ENCODE data around the gene PLEKHS1. TPM values are rescaled to one million over a fixed set of nuclear protein-coding genes. Genes with fewer than 3 reads are reported as not detected.

PLEKHS1 gene
- polyA plus RNA-seq: 62.4 TPM
- long read RNA-seq, donor 1: 0 reads
- long read RNA-seq, donor 2: 0 reads
- long read RNA-seq, donor 3: 0 reads
- long read RNA-seq, donor 4: 0 reads
- long read RNA-seq, donor 5: 0 reads
- long read RNA-seq, donor 6: 0 reads
- long read RNA-seq, donor 7: 0 reads
- long read RNA-seq, donor 8: 0 reads
- long read RNA-seq, donor 9, partial matches to known transcripts: 15 of 16 reads
- long read RNA-seq, donor 9, other reads (novel, unspliced or antisense): 0 of 16 reads
- long read RNA-seq, donor 10: 0 reads
- long read RNA-seq, donor 11, partial matches to known transcripts: 0 of 1 reads
- long read RNA-seq, donor 11, other reads (novel, unspliced or antisense): 0 of 1 reads

- peaks cover 39% of the 10 kb centered on the region for H3K4me1 ChIP-seq (ENCODE audit: control insufficient read depth, insufficient read depth, low read length)
- H3K27ac ChIP-seq (ENCODE audit: low read length): peak within 1 kb of the TSS; percentile 82
- H3K4me3 ChIP-seq (ENCODE audit: low read length): peak within 1 kb of the TSS; percentile 30
- H3K36me3 ChIP-seq (ENCODE audit: control insufficient read depth, insufficient read depth, low read length): peaks cover 2% of the 10 kb centered on the region
- WGBS (ENCODE audit: insufficient coverage, low lambda C conversion rate): no CpG with 5 or more reads among the region's 3 CpGs
- peak in 1 of 2 donors; percentile 88 for DNase-seq
- H3K27me3 ChIP-seq (ENCODE audit: control insufficient read depth, insufficient read depth, low read length): no peaks in the 10 kb centered on the region
- H3K9me3 ChIP-seq (ENCODE audit: control insufficient read depth, low read depth, low read length): no peaks in the 10 kb centered on the region
Observed at GRCh38 chr10:113751181-113751732, at the start of gene PLEKHS1. Gene PLEKHS1 (plus strand): TSS chr10:113751682. CDS start chr10:113755278, 3,596 bp downstream.

- Histone ChIP-seq H3K36me3 (ENCODE audit: control insufficient read depth, insufficient read depth, low read length) (peaks cover 26% of the 10 kb centered on the region), H3K27me3 (ENCODE audit: control insufficient read depth, insufficient read depth, low read length) (no peaks in the 10 kb centered on the region), H3K9me3 (ENCODE audit: control insufficient read depth, low read depth, low read length) (no peaks in the 10 kb centered on the region), H3K4me3 (ENCODE audit: low read length) (no peak overlapping the region), H3K27ac (ENCODE audit: low read length) (no peak overlapping the region), H3K4me1 (ENCODE audit: control insufficient read depth, insufficient read depth, low read length) (peaks cover 8% of the 10 kb centered on the region)
- WGBS (ENCODE audit: insufficient coverage, low lambda C conversion rate): 0% methylated on average over 1 of the region's 6 CpGs
- peak; percentile 29 to 32 for DNase-seq
Observed at GRCh38 chr10:113704637-113705343, 46.7 kb upstream of the PLEKHS1 start.

DNA sequence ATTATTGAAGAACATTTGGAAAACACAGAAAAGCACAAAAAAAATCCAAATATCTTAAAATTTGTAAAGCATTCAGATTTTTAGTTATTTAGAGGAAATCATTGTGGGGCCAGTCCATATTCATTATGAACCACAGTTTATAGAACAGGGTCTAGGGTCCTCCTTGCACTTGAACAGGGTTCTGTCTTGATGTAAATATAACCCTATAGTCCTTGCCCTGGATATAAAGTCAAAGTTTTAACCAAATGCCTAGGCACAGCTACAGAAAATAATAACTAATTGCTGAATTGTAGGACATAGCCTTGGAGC lies 46.2 kb upstream of the PLEKHS1 start:
- H3K9me3 ChIP-seq (ENCODE audit: control insufficient read depth, low read depth, low read length): no peaks in the 10 kb centered on the region
- H3K27ac ChIP-seq (ENCODE audit: low read length): no peak overlapping the region
- no peak for DNase-seq
- no peak overlapping the region for H3K4me3 ChIP-seq (ENCODE audit: low read length)
- H3K4me1 ChIP-seq (ENCODE audit: control insufficient read depth, insufficient read depth, low read length): peaks cover 8% of the 10 kb centered on the region
- H3K27me3 ChIP-seq (ENCODE audit: control insufficient read depth, insufficient read depth, low read length): no peaks in the 10 kb centered on the region
- peaks cover 25% of the 10 kb centered on the region for H3K36me3 ChIP-seq (ENCODE audit: control insufficient read depth, insufficient read depth, low read length)

DNA sequence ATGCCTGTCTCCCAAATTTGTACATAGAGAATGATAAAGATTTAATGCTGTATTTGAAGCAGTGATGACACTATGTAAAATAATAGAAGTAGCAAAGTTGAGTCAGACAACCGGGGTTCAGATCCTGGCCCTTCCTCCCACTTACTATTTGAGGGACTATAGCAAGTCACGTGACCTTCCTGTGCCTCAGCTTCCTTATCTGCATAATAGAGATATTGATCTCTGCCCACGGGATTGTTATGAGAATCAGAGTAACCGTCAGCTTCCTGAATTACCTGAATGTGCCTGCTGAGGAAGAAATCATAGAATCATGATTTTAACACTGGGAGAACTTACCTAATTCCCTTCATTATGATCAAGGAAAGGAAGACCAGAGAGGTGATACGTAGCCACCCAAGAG lies 44.9 kb upstream of the PLEKHS1 start:
- DNase-seq: no peak
- Histone ChIP-seq H3K27me3 (ENCODE audit: control insufficient read depth, insufficient read depth, low read length) (no peaks in the 10 kb centered on the region), H3K36me3 (ENCODE audit: control insufficient read depth, insufficient read depth, low read length) (peaks cover 22% of the 10 kb centered on the region), H3K4me3 (ENCODE audit: low read length) (no peak overlapping the region), H3K27ac (ENCODE audit: low read length) (no peak overlapping the region), H3K9me3 (ENCODE audit: control insufficient read depth, low read depth, low read length) (no peaks in the 10 kb centered on the region), H3K4me1 (ENCODE audit: control insufficient read depth, insufficient read depth, low read length) (peaks cover 8% of the 10 kb centered on the region)
- no CpG with 5 or more reads among the region's 5 CpGs for WGBS (ENCODE audit: insufficient coverage, low lambda C conversion rate)

GRCh38 chr10:113708640-113709039 lies 42.8 kb upstream of the PLEKHS1 start:
- H3K4me1 ChIP-seq (ENCODE audit: control insufficient read depth, insufficient read depth, low read length): peaks cover 8% of the 10 kb centered on the region
- H3K4me3 ChIP-seq (ENCODE audit: low read length): no peak overlapping the region
- no peaks in the 10 kb centered on the region for H3K9me3 ChIP-seq (ENCODE audit: control insufficient read depth, low read depth, low read length)
- 73% methylated on average over 2 of the region's 6 CpGs for WGBS (ENCODE audit: insufficient coverage, low lambda C conversion rate)
- H3K27ac ChIP-seq (ENCODE audit: low read length): no peak overlapping the region
- H3K36me3 ChIP-seq (ENCODE audit: control insufficient read depth, insufficient read depth, low read length): peaks cover 20% of the 10 kb centered on the region
- no peak for DNase-seq
- H3K27me3 ChIP-seq (ENCODE audit: control insufficient read depth, insufficient read depth, low read length): no peaks in the 10 kb centered on the region

- Histone ChIP-seq H3K4me3 (ENCODE audit: low read length) (no peak overlapping the region), H3K9me3 (ENCODE audit: control insufficient read depth, low read depth, low read length) (no peaks in the 10 kb centered on the region), H3K4me1 (ENCODE audit: control insufficient read depth, insufficient read depth, low read length) (peaks cover 8% of the 10 kb centered on the region), H3K36me3 (ENCODE audit: control insufficient read depth, insufficient read depth, low read length) (peaks cover 18% of the 10 kb centered on the region), H3K27ac (ENCODE audit: low read length) (no peak overlapping the region), H3K27me3 (ENCODE audit: control insufficient read depth, insufficient read depth, low read length) (no peaks in the 10 kb centered on the region)
- WGBS (ENCODE audit: insufficient coverage, low lambda C conversion rate): 67% methylated on average over 2 of the region's 8 CpGs
- no peak for DNase-seq
Observed at GRCh38 chr10:113709221-113709838, 42.2 kb upstream of the PLEKHS1 start.

GRCh38 chr10:113711142-113711541 lies 40.3 kb upstream of the PLEKHS1 start:
- no peak for DNase-seq
- Histone ChIP-seq H3K36me3 (ENCODE audit: control insufficient read depth, insufficient read depth, low read length) (peaks cover 15% of the 10 kb centered on the region), H3K27ac (ENCODE audit: low read length) (no peak overlapping the region), H3K27me3 (ENCODE audit: control insufficient read depth, insufficient read depth, low read length) (no peaks in the 10 kb centered on the region), H3K9me3 (ENCODE audit: control insufficient read depth, low read depth, low read length) (no peaks in the 10 kb centered on the region), H3K4me3 (ENCODE audit: low read length) (no peak overlapping the region), H3K4me1 (ENCODE audit: control insufficient read depth, insufficient read depth, low read length) (no peaks in the 10 kb centered on the region)
- no CpG with 5 or more reads among the region's 2 CpGs for WGBS (ENCODE audit: insufficient coverage, low lambda C conversion rate)

DNA sequence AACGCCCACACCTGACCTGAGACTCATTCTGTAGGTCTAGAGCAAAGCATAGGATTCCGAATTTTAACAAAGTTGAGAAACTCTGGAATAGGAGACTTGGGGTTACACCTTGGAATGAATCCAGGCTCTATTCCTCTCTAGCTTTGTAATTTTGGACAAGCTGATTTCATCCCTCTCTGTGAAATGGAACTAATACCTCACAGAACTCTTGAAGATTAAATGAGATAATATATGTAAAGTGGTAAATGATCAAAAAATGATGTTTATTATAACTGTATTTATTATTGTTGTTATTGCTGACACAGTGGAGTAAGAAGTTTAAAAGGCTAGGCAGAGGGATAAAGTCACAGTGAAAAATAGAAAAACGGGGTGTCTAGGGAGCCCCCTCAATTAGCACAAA lies 39.5 kb upstream of the PLEKHS1 start:
- no peak overlapping the region for H3K4me3 ChIP-seq (ENCODE audit: low read length)
- H3K4me1 ChIP-seq (ENCODE audit: control insufficient read depth, insufficient read depth, low read length): no peaks in the 10 kb centered on the region
- DNase-seq: no peak
- H3K36me3 ChIP-seq (ENCODE audit: control insufficient read depth, insufficient read depth, low read length): peaks cover 16% of the 10 kb centered on the region
- H3K27me3 ChIP-seq (ENCODE audit: control insufficient read depth, insufficient read depth, low read length): no peaks in the 10 kb centered on the region
- WGBS (ENCODE audit: insufficient coverage, low lambda C conversion rate): 100% methylated on average over 1 of the region's 3 CpGs
- no peaks in the 10 kb centered on the region for H3K9me3 ChIP-seq (ENCODE audit: control insufficient read depth, low read depth, low read length)
- no peak overlapping the region for H3K27ac ChIP-seq (ENCODE audit: low read length)

DNA sequence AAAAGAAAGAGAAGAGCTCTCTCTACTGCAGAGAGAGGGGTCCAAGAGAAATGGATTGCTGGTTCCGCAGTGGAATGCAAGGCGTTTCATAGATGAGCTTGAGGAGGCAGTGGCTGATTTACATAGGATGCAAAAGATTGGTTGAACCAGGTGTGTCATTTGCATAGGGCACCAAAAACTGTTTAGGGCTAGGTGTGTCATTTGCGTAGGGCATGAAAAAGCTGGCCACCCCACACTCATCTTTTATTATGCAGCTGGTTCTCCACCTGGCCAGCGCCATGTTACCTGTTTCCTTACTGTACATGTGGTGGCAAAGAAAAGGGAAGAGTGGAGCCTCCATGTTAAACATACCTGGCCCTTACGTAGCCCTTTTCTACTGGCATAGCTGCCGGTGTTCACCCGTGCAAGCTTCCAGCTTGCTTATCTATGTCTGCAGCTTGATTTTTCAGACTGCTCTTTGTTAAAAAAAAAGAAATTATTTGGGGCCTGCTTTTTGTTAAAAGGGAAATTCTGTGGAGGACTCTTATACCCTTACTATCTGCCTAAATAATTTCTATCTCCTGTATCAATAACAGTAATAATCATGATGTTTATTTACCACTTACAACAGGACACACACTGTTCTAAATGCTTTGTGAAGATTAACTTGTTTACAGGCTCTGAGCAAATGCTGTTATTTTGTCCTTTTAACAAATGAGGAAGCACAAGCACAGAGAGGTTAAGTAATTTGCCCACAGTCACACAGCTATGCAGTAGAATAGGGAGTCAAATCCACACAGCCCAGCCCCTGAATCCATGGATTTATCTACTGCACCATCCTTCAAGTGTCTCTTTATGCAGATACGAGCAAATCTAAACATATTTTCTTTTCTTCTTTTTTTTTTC lies 38.5 kb upstream of the PLEKHS1 start:
- WGBS (ENCODE audit: insufficient coverage, low lambda C conversion rate): 83% methylated on average over 1 of the region's 8 CpGs
- DNase-seq: no peak
- H3K4me3 ChIP-seq (ENCODE audit: low read length): no peak overlapping the region
- peaks cover 14% of the 10 kb centered on the region for H3K36me3 ChIP-seq (ENCODE audit: control insufficient read depth, insufficient read depth, low read length)
- H3K4me1 ChIP-seq (ENCODE audit: control insufficient read depth, insufficient read depth, low read length): no peaks in the 10 kb centered on the region
- no peaks in the 10 kb centered on the region for H3K9me3 ChIP-seq (ENCODE audit: control insufficient read depth, low read depth, low read length)
- no peaks in the 10 kb centered on the region for H3K27me3 ChIP-seq (ENCODE audit: control insufficient read depth, insufficient read depth, low read length)
- H3K27ac ChIP-seq (ENCODE audit: low read length): no peak overlapping the region

DNA sequence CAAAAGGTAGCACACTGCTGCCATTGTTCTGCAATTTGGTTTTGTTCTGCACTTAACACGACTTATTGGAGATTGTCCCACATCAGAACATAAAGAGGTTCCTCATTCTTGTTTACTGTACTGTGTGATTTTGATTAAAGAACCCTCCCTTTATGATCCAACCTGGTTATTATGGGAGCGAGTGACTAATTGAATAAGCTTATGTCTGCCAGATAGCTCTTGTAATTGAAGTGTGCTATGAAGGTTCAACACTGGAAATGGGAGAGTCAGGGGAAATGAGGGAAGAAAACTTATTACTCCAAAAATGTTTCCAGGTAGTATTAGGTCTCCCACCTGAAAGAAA lies 37.9 kb upstream of the PLEKHS1 start:
- Histone ChIP-seq H3K27ac (ENCODE audit: low read length) (no peak overlapping the region), H3K4me3 (ENCODE audit: low read length) (no peak overlapping the region), H3K9me3 (ENCODE audit: control insufficient read depth, low read depth, low read length) (no peaks in the 10 kb centered on the region), H3K36me3 (ENCODE audit: control insufficient read depth, insufficient read depth, low read length) (peaks cover 14% of the 10 kb centered on the region), H3K27me3 (ENCODE audit: control insufficient read depth, insufficient read depth, low read length) (no peaks in the 10 kb centered on the region), H3K4me1 (ENCODE audit: control insufficient read depth, insufficient read depth, low read length) (no peaks in the 10 kb centered on the region)
- WGBS (ENCODE audit: insufficient coverage, low lambda C conversion rate): 60% methylated on average over 1 of the region's 2 CpGs
- no peak for DNase-seq

Measured in large intestine (tissue), 12 donors.